Neural cell (in vitro differentiated cells): Measurements from ENCODE around the gene NDUFA12.

Experiments
- CTCF ChIP-seq: fragments of 450-650 bp; IDR thresholded peaks from 2 replicates; pipeline ENCODE4 v1.5.1; 2014; ENCODE audit warnings: antibody characterized with exemption, mild to moderate bottlenecking, moderate library complexity; ENCODE audit not compliant: poor library complexity, severe bottlenecking
- EP300 ChIP-seq: fragments of 450-650 bp; conservative IDR thresholded peaks from 2 replicates; pipeline ENCODE4 v1.6.1; 2014; ENCODE audit warnings: antibody characterized with exemption, mild to moderate bottlenecking, moderate library complexity; ENCODE audit not compliant: poor library complexity, severe bottlenecking
- EZH2 ChIP-seq: fragments of 200-600, 300-800 bp; shearing (Covaris generic), sonication (generic); IDR thresholded peaks from 2 replicates; pipeline ENCODE4 v1.6.1; 2014; ENCODE audit warnings: antibody characterized with exemption, low read length, borderline replicate concordance, mild to moderate bottlenecking; ENCODE audit not compliant: insufficient read depth, poor library complexity, severe bottlenecking
- MXI1 ChIP-seq: fragments of 450-650 bp; conservative IDR thresholded peaks from 2 replicates; pipeline ENCODE4 v1.6.1; 2014; ENCODE audit warnings: antibody characterized with exemption, mild to moderate bottlenecking; ENCODE audit not compliant: poor library complexity, severe bottlenecking
- POLR2AphosphoS5 ChIP-seq: IDR thresholded peaks from 2 replicates; pipeline ENCODE4 v1.6.1; 2012
- RAD21 ChIP-seq: fragments of 450-650 bp; conservative IDR thresholded peaks from 2 replicates; pipeline ENCODE4 v1.6.1; 2014; ENCODE audit warnings: antibody characterized with exemption, mild to moderate bottlenecking, moderate library complexity
- REST ChIP-seq: IDR thresholded peaks from 2 replicates; pipeline ENCODE4 v1.6.1; 2012; ENCODE audit warnings: borderline replicate concordance

GRCh38 chr12:94962670-94963069 lies 40.8 kb downstream of the NDUFA12 start:
- no peak for TF ChIP-seq RAD21
- TF ChIP-seq CTCF, result no peak
- TF ChIP-seq POLR2AphosphoS5, result peak; percentile 18
- TF ChIP-seq EP300, result peak; percentile 43
- TF ChIP-seq EZH2, result no peak
- TF ChIP-seq REST, result no peak
- no peak for TF ChIP-seq MXI1
